Peyer's patch (tissue), 4 donors: ENCODE results near the gene FKBP1C.

Experiments used
- CTCF ChIP-seq, 6 experiments: fragments of 450-650 bp in 4 of 6; fragments of 200-600 bp in 2 of 6; sonication (generic) in 1 of 6; IDR thresholded peaks; one replicate each; pipeline ENCODE4 v1.5.1; 2017 to 2019; ENCODE audit warnings: antibody characterized with exemption in 6 of 6, mild to moderate bottlenecking in 3 of 6, moderate library complexity in 1 of 6
- POLR2A ChIP-seq, 2 donors: fragments of 450-650 bp; IDR thresholded peaks; one replicate each; pipeline ENCODE4 v1.5.1; 2017; ENCODE audit warnings: antibody characterized with exemption in 2 of 2, mild to moderate bottlenecking in 2 of 2, moderate library complexity in 2 of 2

GRCh38 chr6:63249875-63250482 lies 38.7 kb downstream of the FKBP1C start:
- TF ChIP-seq CTCF (IDR thresholded peaks at IDR 0.05) (no peak), POLR2A (IDR thresholded peaks at IDR 0.05) (no peak)
